Stimulated activated CD8-positive, alpha-beta memory T cell treated with anti-CD3 and anti-CD28 coated beads, Interleukin-15, amount 100 ng/mL, for 1 hour (primary cell): ENCODE results near the gene ALG13.
"Not testable (repeated sequence)": the region's sequence is repeated elsewhere in the genome, so short reads cannot be mapped to it uniquely, and the experiment has no call there.

Source experiments
- DNase-seq: peaks from one replicate; pipeline ENCODE4 v3.0.0-alpha.2; 2020; ENCODE audit warnings: low read depth

ALG13 gene

DNA sequence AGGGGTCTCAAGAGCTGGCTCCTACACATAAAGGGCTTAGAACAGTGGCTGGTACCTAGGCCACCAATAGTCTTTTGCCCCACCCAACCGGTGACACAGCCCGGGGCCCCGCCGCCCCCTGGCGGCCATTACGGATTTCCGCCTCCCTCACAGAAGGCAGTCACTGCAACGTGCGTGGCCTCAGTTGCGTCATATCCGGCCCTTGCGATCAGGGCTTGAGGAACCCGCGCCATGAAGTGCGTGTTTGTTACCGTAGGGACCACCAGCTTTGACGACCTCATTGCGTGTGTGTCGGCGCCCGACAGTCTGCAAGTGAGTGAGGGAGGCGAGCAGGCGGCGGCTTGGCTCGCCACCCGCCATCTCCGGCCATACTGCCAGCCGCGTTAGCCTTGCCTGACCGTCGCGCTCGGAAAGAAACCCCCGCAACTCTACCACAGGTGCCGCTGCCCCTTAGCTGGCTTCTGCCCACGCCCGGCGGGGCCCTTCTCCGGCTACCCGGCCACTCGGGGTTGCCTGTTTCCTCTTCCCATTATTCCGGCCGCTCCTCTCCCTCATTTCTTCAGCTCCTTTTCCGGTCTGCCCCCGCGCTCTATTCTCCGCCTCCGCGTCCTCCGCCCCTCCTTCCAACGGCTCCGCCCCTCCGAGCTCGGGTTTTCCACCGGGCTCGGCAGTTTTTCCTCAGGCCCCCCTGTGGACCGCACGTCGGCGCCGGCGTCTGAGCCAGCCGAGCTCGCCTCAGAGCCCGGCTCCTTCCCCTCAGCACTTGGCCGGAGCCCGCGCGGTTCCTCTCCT lies at the start of gene ALG13:
Gene ALG13, plus strand, starts transcription at position 183 of the 792 bp plus-strand sequence. Its CDS starts 49 bp downstream, at position 232.
- peak; percentile 66 for DNase-seq

DNA sequence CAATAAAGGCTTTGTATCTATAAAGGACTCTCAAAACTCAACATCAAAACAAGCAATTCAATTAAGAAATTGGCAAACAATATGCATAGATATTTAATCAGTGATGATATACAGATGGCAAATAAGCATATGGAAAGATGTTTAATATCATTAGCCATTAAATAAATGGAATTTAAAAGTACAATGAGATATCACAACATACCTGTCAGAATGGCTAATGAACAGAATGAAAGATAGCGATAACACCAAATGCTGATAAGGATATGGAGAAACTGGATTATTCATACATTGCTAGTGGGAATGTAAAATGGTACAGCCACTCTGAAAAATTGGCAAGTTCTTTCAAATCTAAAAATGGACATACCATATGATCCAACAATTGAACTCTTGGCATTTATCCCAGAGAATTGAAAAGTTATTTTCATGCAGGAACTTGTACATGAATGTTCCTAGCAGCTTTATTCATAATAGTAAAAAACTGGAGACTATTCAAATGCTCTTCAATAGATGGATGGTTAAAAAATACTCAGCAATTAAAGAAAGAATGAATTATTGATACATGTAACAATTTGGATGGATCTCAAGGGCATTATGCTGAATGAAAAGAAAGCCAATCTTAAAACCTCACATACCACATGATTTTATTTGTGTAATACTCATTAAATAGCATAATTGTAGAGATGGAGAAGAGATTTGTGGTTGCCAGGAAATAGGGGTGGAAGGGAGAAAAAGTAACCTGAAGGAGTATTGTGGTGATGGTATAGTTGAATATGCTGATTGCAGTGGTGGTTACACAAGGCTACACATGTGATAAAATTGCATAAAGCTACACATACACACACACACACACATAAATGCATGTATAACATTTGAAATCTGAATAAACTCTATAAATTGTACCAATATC lies 45.9 kb upstream of the ALG13 start:
- no peak for DNase-seq

DNA sequence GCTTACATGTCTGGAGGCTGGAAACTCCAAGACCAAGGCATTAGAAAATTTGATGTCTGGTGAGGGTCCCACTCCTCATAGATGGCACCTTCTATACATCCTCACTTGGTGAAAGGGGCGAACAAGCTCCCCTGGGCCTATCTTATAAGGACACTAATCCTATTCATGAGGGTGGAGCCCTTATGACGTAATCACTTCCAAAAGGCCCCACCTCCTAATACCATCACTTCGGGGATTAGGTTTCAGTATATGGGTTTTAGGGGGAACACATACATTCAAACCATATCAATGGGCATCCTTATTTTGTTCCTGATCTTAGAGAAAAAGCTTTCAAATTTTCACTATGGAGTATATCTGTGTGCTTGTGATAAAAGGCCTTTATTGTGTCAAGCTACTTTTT lies 39.0 kb upstream of the ALG13 start:
- DNase-seq: no peak

DNA sequence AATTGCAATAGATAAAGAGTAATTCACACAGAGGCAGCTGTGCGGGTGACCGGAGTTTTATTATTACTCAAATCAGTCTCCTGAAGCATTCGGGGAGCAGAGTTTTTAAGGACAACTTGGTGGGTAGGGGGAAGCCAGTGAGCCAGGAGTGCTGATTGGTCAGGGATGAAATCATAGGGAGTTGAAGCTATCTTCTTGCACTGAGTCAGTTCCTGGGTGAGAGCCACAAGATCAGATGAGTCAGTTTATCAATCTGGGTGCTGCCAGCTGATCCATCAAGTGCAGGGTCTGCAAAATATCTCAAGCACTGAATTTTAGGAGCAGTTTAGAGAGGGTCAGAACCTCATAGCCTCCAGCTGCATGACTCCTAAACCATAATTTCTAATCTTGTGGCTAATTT lies 35.8 kb upstream of the ALG13 start:
- DNase-seq: not testable (repeated sequence)

DNA sequence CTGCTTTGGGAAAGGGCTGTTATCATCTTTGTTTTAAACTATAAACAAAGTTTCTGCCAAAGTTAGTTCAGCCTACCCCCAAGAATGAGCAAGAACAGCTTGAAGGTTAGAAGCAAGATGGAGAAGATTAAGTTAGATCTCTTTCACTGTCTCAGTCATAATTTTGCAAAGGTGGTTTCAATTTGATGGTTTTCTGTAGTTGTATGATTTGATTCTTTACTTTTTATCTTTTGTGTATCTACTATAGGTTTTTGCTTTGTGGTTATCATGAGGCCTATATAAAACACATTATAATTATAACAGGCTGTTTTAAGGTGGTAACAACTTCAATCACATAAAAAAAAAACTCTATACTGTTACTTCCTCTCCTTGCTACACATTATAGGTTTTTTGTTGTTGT lies 35.4 kb upstream of the ALG13 start:
- no peak for DNase-seq

DNA sequence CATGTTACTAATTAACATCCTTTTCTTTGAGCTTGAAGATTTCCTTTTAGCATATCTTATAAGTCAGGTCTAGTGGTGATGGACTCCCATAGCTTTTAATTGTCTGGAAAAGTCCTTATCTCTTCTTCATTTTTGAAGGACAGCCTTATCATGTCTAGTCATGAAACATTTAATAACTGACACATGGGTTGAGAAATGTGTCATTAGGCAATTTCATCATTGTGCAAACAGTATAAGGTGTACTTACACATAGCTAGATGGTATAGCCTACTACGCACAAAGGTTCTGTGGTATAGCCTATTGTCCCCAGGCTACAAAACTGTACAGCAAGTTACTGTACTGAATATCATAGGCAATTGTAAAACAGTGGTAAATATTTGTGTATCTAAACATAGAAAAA lies 34.5 kb upstream of the ALG13 start:
- no peak for DNase-seq

DNA sequence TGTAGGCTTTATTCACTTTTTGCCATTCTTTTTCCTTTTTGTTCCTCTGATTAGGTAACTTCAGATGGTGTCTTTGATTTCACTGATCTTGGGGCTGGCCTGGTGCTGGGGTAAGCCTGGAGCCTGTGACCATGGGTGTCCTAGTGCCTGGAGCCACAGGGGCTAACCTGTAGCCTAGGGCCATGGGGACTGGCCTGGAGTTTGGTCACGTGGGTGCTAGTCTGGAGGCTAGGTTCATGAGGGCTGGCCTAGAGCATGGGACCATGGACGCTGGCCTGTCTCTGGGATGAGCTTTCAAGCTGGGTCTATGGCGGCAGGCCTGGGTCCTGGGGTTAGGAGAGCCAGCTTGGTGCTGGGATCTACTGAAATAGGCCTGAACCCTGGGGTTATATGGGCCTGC lies 32.2 kb upstream of the ALG13 start:
- no peak for DNase-seq

DNA sequence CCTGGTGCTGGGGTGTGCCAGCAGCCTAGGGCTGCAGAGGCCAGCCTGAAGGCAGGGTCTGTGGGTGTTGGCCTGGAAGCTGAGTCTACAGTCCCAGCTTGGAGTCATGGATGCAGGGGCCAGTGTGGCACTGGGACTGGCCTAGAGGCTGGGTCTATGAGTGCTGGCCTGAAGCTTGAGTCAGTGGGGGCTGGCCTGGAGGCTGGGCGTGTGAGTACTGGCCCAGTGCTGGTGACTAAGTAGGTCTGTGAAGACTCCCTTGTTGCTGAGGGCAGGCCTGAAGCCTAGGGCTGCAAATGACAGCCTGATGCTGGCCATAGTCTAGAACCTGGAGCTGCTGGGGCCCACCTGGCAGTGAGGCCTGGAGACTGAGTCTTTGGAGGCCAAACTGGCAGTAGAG lies 31.3 kb upstream of the ALG13 start:
- DNase-seq: no peak

DNA sequence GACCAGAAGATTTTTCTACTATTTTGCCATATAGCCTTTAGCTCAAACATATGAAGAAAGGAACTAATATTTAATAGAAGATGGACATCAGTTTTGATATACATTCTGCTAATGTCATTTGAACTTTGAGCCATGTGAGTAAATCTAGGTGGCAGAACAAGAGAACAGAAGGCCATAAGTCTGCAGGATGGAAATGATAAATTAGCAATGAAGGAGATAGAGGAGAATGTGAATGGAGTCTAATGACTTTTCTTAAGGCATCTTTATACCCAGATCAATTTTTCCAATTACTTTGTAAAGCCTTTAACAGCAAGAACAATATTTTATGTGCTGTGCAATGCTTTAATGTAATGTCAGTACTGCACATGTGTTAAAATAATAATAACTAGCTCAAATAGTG lies 30.1 kb upstream of the ALG13 start:
- no peak for DNase-seq

DNA sequence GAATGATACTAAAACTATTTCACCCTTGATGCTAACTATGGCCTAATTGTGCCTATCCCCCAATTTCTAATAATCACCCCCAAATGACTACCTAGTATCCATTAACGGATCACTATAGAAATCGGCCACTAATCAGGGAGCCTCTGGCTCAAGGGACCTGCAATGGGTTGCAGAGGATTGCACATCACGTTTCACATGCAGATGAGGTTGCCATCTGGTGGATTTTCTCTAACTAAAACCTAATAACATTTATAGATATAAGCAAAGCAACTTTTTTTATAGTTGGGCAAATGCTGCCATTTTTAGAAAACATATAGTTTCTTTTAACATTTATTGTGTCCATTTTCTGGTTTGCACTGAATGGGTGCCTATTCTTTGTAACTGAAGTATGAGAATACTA lies 28.3 kb upstream of the ALG13 start:
- DNase-seq: no peak

DNA sequence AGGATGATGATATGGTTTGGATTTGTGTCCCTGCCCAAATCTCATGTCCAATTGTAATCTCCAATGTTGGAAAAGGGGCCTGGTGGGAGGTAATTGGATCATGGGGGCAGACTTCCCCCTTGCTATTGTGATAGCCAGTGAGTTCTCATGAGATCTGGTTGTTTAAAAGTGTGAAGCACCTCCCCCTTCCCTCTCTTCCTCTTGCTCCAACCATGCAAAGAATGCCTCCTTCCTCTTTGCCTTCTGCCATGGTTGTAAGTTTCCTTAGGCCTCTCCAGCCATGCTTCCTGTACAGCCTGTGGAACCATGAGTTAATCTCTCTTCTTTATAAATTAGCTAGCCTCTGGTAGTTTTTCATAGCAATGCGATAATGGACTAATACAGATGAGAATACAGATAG lies 19.7 kb upstream of the ALG13 start:
- no peak for DNase-seq

DNA sequence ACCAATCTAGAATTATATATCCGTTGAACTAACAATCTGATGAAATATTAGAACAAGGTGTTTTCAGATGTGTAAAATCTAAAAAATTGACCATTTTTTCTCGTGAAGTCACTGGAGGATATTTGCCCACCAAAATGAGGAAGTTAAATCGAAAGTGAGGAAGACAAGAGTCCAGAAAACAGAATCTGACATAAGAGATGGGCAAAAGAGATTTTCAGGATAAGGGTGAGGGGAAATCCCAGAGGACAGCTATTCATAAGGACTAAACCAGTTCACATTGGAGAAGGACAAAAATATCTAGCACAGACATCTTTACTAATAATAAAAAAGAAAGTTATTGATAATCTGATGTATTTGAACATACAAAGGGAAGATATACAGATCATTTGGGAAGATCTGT lies 18.7 kb upstream of the ALG13 start:
- DNase-seq: no peak

DNA sequence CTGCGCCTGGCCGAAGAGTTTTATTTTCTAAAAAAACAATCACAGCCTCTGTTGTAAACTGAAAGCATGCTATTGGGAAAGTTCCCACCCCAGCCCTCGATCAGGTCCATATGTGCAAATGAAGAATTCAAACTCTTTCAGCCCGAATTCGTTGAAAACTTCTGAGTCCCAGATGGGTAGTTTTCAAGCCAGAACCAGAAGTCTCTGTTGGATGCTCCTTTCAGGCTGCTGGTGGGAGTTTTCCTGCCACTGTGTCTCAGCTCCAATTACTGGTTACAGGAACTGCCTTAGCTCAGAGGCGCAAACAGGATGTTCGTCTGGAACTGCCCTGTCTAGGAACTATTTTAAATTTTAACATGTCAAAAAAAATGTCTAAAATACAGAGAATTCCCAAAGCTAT lies 9.3 kb upstream of the ALG13 start:
- no peak for DNase-seq

DNA sequence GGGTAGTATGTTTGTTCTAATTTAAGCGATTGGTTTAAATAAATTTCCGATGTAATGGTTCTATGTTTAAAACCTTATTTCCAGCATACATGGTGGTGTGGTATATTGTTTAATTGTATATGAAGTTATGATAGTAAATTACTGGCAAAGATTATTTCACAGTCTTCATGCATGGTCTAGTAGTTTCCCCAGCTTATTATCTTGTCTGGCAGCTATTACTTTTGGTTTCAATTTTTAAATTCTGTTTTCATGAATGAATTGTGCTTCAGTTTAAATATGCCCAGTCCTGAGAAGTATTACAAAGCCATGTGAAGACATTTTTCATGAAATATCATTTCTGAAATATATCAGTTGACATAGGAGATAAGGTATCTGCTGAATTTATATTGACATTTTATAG lies 6.3 kb downstream of the ALG13 start:
- no peak for DNase-seq

DNA sequence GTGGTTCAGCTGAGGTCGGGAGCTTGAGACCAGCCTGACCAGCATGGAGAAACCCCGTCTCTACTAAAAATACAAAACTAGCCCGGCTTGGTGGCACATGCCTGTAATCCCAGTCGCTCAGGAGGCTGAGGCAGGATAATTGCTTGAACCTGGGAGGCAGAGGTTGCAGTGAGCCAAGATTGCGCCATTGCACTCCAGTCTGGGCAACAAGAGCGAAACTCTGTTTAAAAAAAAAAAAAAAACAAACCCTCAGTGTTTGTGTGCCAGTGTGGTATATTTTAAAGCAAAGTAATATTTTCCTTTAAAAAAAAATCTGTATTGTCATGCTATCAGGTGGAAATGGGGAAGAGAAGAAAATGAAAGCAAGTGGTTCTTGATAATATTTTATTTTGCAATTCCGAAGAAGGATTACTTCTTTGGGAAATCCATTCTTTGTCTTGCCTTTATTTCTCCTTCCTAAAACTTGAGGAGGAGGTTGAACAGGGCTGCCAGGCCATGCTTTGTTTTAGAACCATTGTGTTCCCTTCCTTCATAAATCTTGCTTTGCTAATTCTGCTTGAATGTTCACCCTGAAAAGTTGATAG lies 14.4 kb downstream of the ALG13 start:
- DNase-seq: no peak

DNA sequence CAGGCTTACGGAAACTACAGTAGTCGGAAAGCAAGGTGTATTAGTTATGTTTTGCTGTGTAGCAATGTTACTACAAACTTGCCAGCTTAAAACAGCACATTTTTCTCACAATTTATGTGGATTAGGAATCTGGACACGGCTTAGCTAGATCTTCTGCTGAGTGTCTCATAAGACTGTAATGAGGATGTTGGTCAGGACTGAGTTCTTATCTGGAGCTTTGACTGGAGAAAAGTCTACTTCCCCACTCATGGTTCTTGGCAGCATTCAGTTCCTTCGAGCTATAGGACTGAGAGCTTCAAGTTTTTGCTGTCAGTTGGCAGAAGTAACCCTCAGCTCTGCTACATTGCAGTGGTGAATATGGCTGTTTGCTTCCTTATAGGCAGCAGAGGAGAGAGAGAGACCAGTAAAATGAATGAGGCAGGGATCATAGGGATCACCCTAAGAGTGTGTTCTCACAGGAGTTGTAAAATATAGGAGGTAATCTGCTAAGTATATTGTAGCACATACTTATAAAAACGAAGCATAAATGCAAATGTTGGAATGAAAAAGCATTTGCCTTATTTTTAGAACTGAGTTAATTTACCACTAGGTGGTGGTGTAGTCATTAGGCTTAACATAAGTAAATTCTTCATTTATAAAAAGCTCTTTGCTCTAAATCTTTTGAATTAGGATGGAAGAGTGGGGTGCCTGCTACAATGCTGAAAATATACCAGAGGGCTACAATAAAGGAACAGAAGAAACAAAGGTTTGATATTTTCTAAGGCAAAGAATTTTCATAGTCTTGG lies 38.6 kb downstream of the ALG13 start:
- no peak for DNase-seq

DNA sequence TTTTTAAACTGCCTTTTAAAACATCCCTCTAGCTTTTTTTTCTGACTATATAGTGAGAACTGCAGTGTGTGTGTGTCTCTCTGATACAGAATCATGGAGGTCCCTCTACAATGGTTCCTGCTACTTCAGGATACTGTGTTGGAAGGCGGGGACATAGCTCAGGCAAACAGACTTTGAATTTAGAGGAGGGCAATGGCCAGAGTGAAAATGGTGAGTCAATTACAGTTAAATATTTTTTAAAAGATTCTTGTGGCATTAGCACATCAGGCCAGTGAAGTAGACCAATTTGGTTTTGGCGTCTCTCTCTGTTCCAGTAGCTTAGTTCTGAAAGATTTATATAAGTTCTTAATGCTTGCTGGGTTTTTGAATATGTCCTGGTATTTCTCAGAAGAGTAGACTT lies 47.1 kb downstream of the ALG13 start:
- no peak for DNase-seq

DNA sequence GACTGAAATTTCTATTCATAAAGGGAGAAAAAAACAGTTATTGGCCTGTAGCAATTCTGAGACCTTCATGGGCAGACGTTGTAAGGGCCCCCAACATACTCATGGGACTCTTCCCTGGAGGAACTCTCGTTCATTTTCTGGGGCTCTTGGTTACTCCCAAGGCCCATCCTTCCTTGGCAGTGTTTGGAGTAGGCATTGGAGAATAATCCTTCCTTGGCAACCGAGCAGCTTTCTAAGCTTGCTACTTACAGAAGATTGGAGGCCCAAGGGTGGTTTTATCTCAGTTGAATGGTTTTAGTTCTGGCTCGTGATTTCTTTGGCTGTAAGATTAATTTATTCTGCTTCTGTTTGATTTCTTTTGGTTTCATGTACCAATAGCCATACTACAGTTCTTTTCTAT lies 50.4 kb downstream of the ALG13 start:
- no peak for DNase-seq

DNA sequence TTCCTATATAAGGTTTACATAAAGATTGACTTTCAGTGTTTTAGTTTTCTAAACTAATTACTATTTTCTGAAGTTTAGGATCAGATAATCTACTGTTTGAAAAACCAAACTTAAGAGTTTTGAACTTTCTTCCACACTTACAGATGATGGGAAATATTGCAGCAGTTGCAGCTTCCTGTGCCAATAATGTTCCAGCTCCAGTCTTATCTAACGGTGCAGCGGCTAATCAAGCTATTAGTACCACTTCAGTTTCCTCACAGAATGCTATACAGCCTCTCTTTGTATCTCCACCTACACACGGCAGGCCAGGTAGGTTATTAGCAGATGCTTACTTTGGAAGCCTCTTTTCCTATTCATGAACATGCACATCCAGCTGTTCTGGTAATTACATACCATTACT lies 55.6 kb downstream of the ALG13 start:
- no peak for DNase-seq

DNA sequence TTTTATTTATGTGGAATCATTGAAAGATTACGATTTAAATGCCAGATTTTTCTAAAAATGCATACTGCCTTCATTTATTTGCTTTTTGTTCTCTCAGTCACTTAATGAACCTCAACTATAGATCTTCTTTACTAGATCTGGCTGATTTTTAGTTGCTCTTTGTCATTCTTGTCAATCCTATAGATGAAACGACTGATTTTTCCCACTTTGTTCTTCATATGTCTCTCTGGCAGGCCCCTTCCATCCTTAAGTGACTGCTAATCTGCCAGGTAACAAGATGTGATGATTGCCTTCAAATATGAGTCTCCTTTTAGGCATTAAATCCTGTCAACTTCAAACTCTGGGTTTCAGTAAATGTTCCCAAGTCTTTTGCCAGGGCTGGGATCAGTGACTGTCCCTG lies 61.0 kb downstream of the ALG13 start:
- no peak for DNase-seq

DNA sequence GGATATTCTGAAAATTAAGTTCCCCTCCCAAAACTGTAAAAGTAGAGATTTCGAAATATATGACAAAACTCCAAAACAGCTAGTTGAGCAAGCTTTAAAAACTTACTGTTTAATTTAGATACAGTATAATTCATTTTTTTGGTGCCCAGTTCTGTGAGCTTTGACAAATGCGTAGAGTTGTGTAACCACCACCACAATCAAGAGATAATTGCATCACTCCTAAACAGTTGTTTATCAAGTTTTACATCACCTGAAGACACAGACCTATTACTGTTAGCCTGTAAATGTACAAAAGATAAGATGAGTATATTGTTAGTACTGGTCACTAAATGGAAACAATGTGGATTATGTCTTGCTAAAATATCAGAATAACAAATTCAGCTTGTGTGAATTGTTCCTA lies 62.3 kb downstream of the ALG13 start:
- DNase-seq: no peak

DNA sequence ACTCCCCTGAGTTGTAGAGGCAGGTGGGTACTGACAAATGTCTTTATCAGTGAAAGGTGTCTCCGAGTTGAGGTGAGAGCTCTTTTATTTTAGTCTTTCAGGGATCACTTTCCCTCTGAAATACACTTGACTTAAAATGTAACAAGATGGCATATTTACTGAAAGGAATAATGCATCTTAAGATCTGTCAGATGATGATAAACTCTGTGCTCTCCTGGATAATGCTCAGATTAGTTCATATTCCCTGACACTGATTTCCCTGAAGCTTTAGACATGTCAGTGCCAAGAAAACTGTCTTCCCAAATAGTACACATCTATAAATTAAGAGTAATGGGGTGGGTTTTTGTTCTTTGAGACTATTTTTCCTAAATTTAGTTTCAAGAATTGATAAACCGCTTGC lies 75.5 kb downstream of the ALG13 start:
- DNase-seq: no peak
